CD14-positive monocyte (primary cell): ENCODE data around the gene TBC1D22A. TPM values are rescaled to one million over a fixed set of nuclear protein-coding genes. Genes with fewer than 3 reads are reported as not detected.
A peak's percentile ranks its signal among the peaks of the same experiment; 100 is the strongest.

ENCODE experiments used
- DNase-seq, 3 donors: peaks; one replicate each; pipeline ENCODE4 v3.0.0-alpha.2; 2011 to 2022
- H2AFZ ChIP-seq: 2 replicates; pipeline ENCODE4 v1.6.0; 2012; ENCODE audit warnings: mild to moderate bottlenecking, low read depth, low read length, inconsistent platforms; ENCODE audit not compliant: insufficient read depth, poor library complexity, severe bottlenecking
- H3K27ac ChIP-seq, 2 donors: 1 replicate in 1 of 2; 2 replicates in 1 of 2; pipeline ENCODE4 v1.5.1; 2012 to 2013; ENCODE audit warnings: low read length in 2 of 2, control low read depth in 1 of 2, inconsistent platforms in 1 of 2, low read depth in 1 of 2, mild to moderate bottlenecking in 1 of 2
- H3K27me3 ChIP-seq, 2 donors: one replicate each; pipeline versions ENCODE4 v1.6.0 to v1.6.1; 2011 to 2013; ENCODE audit warnings: low read length in 2 of 2; ENCODE audit not compliant: control insufficient read depth in 2 of 2, insufficient read depth in 2 of 2
- H3K36me3 ChIP-seq, 2 donors: replicated peaks in 1 of 2; 1 replicate in 1 of 2; 2 replicates in 1 of 2; pipeline versions ENCODE4 v1.5.1 to v1.6.1; 2012 to 2013; ENCODE audit warnings: low read length in 2 of 2, control low read depth in 1 of 2, inconsistent platforms in 1 of 2, mild to moderate bottlenecking in 1 of 2; ENCODE audit not compliant: insufficient read depth in 2 of 2, control insufficient read depth in 1 of 2
- H3K4me1 ChIP-seq, 2 donors: 1 replicate in 1 of 2; 2 replicates in 1 of 2; pipeline versions ENCODE4 v1.5.1 to v1.6.1; 2012 to 2013; ENCODE audit warnings: low read length in 2 of 2, control low read depth in 1 of 2, inconsistent platforms in 1 of 2, mild to moderate bottlenecking in 1 of 2, moderate library complexity in 1 of 2; ENCODE audit not compliant: insufficient read depth in 2 of 2, control insufficient read depth in 1 of 2
- H3K4me2 ChIP-seq: replicated peaks from 2 replicates; pipeline ENCODE3; 2012; ENCODE audit warnings: low read length, moderate library complexity, mild to moderate bottlenecking; ENCODE audit not compliant: poor library complexity, severe bottlenecking; ENCODE audit errors: extremely low read depth
- H3K4me3 ChIP-seq, 3 experiments: fragments of 200-600 bp in 1 of 3; sonication (generic) in 1 of 3; replicated peaks in 1 of 3; 1 replicate in 2 of 3; 2 replicates in 1 of 3; pipeline ENCODE4 v1.5.1; 2011 to 2013; ENCODE audit warnings: low read length in 3 of 3, mild to moderate bottlenecking in 3 of 3, control low read depth in 2 of 3, low read depth in 2 of 3, inconsistent platforms in 1 of 3, moderate library complexity in 1 of 3
- H3K79me2 ChIP-seq: 2 replicates; pipeline ENCODE4 v1.6.0; 2012; ENCODE audit warnings: mild to moderate bottlenecking, control low read depth, inconsistent platforms, low read length, moderate library complexity; ENCODE audit not compliant: insufficient read depth
- H3K9ac ChIP-seq: 2 replicates; pipeline ENCODE4 v1.6.0; 2017; ENCODE audit warnings: low read length, mild to moderate bottlenecking; ENCODE audit not compliant: insufficient read depth, poor library complexity, severe bottlenecking
- H3K9me3 ChIP-seq, 2 donors: replicated peaks in 1 of 2; 1 replicate in 1 of 2; 2 replicates in 1 of 2; pipeline versions ENCODE4 v1.5.1 to v1.6.1; 2012 to 2013; ENCODE audit warnings: low read length in 2 of 2, control low read depth in 1 of 2; ENCODE audit not compliant: control insufficient read depth in 1 of 2, insufficient read depth in 1 of 2
- H4K20me1 ChIP-seq: 2 replicates; pipeline ENCODE4 v1.6.0; 2012; ENCODE audit warnings: mild to moderate bottlenecking, low read length, control low read depth, moderate library complexity; ENCODE audit not compliant: insufficient read depth
- H3K27ac Mint-ChIP-seq, 7 donors: one replicate each; pipeline ENCODE4 v1.8.0; 2020; ENCODE audit warnings: mild to moderate bottlenecking in 7 of 7, mixed read lengths in 7 of 7, moderate library complexity in 6 of 7, inconsistent platforms in 2 of 7
- H3K27me3 Mint-ChIP-seq, 3 donors: one replicate each; pipeline ENCODE4 v1.8.0; 2021 to 2022; ENCODE audit warnings: low read depth in 3 of 3, mild to moderate bottlenecking in 3 of 3, mixed read lengths in 3 of 3, moderate library complexity in 3 of 3, inconsistent platforms in 1 of 3
- H3K36me3 Mint-ChIP-seq, 2 donors: one replicate each; pipeline ENCODE4 v1.8.0; 2020; ENCODE audit warnings: mixed read lengths in 2 of 2, inconsistent platforms in 1 of 2, mild to moderate bottlenecking in 1 of 2
- H3K4me1 Mint-ChIP-seq: one replicate; pipeline ENCODE4 v1.8.0; 2020; ENCODE audit warnings: mild to moderate bottlenecking, mixed read lengths
- H3K4me3 Mint-ChIP-seq, 2 donors: one replicate each; pipeline ENCODE4 v1.8.0; 2020; ENCODE audit warnings: mild to moderate bottlenecking in 2 of 2, mixed read lengths in 2 of 2, moderate library complexity in 1 of 2
- H3K9me3 Mint-ChIP-seq, 7 donors: one replicate each; pipeline ENCODE4 v1.8.0; 2020 to 2022; ENCODE audit warnings: mixed read lengths in 7 of 7, mild to moderate bottlenecking in 6 of 7, moderate library complexity in 6 of 7, inconsistent platforms in 2 of 7
- WGBS: methylation state at CpG from one replicate; pipeline ENCODE4 v1.1.5; 2013; ENCODE audit warnings: missing lambda C conversion rate; ENCODE audit not compliant: insufficient coverage; 5-methylcytosine and 5-hydroxymethylcytosine counted together
- intact Hi-C, 2 donors: fragments of 100-400 bp; cut with micrococcal nuclease; formaldehyde crosslinking; loops; one replicate each; pipeline versions ENCODE4 v1.15.0 to v1.15.1; 2023
- polyA plus RNA-seq, 3 donors: library from polyadenylated mRNA; depleted of rRNA in 1 of 3; unstranded in 2 of 3; stranded (reverse) in 1 of 3; fragments of 300-500 nt in 2 of 3; fragments of >200 nt in 1 of 3; fragmentation: Illumina TruSeq in 2 of 3; gene quantifications; 1 replicate in 2 of 3; 2 replicates in 1 of 3; pipeline ENCODE4 v1.2.3, GENCODE V29; 2012 to 2021
- TF ChIP-seq, protein P1 (sequence below): fragments of 200-600 bp; IDR thresholded peaks from one replicate; pipeline ENCODE4 v1.8.0; 2022; ENCODE audit warnings: antibody characterized with exemption, mild to moderate bottlenecking

The TBC1D22A gene
- polyA plus RNA-seq, 3 donors, result 25.9 to 36.2 (median 29.5) TPM

DNA sequence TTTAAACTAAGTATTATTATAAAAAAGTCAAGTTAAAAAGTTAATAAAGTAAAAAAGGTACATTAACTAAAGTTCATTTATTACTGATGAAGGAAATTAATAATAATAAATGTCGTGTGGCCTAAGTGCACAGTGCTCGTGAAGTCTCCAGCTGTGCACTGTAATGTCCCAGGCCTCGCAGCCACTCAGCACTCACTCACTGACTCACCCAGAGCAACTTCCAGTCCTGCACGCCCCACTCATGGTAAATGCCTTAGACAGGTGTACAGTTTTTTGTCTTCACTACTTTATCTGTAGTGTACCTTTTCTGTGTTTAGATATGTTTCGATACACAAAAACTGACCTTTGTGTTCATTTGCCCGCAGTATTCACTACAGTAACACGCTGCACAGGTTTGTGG, 175.5 kb downstream of the TBC1D22A start:
- H4K20me1 ChIP-seq, result peaks cover 45% of the 10 kb centered on the region
- H3K27ac Mint-ChIP-seq, result no peak overlapping the region
- no peak overlapping the region for H2AFZ ChIP-seq

DNA sequence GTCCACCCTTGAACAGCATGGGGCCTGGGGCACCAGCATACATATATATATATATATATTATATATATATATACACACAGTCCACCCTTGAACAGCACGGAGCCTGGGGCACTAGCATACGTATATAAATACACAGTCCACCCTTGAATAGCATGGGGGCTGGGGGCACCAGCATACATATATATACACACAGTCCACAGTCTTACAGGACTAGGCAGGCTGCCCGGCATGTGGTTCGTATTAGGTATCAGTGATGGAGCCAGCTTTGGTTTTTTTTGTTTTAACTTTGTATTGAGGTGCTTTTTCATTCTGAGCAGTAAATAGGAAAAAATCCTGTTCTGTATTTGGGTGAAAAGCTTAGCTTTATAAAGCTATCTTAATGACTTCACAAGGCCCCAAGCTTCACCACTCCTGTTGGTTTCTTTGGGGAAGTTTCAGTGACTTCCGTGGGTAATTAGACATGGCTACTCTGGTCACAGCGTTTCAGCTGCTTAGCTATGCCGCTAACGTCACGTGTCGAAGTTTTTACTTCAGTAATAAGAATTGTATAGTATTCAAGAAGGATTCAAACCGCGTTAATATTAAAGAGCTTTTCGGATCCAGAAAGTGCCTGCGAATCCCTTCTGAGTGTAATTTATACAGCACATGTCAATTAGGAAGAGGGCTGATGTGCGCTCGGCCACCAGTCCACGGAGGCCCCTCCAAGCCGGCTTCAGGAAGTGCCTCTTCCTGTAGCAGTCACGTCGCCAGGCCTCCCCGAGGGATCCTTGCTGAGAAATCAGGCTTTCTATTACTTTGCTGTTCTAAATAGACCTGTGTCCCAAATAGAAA, 179.7 kb downstream of the TBC1D22A start:
- Mint-ChIP-seq H3K9me3 (no peaks in the 10 kb centered on the region), H3K4me1 (peaks cover 22% of the 10 kb centered on the region), H3K27me3 (no peaks in the 10 kb centered on the region), H3K36me3 (peaks cover 26 to 38% of the 10 kb centered on the region in 2 donors), H3K4me3 (peak overlapping the region; percentile 80 to 88), H3K27ac (peak overlapping the region; percentile 92 to 99 (median 95))
- WGBS, result under 1% methylated on average over 14 of the region's 21 CpGs
- H3K9ac ChIP-seq, result peak overlapping the region; percentile 69
- no peaks in the 10 kb centered on the region for H3K27me3 ChIP-seq
- H4K20me1 ChIP-seq, result peaks cover 26% of the 10 kb centered on the region
- peak overlapping the region; percentile 73 for H3K4me2 ChIP-seq
- no peaks in the 10 kb centered on the region for H3K79me2 ChIP-seq
- peak overlapping the region; percentile 47 for H2AFZ ChIP-seq
- peaks cover 19 to 20% of the 10 kb centered on the region in 2 donors for H3K4me1 ChIP-seq
- DNase-seq, result peak; percentile 47 to 67 (median 60)
- TF ChIP-seq, protein P1, sequence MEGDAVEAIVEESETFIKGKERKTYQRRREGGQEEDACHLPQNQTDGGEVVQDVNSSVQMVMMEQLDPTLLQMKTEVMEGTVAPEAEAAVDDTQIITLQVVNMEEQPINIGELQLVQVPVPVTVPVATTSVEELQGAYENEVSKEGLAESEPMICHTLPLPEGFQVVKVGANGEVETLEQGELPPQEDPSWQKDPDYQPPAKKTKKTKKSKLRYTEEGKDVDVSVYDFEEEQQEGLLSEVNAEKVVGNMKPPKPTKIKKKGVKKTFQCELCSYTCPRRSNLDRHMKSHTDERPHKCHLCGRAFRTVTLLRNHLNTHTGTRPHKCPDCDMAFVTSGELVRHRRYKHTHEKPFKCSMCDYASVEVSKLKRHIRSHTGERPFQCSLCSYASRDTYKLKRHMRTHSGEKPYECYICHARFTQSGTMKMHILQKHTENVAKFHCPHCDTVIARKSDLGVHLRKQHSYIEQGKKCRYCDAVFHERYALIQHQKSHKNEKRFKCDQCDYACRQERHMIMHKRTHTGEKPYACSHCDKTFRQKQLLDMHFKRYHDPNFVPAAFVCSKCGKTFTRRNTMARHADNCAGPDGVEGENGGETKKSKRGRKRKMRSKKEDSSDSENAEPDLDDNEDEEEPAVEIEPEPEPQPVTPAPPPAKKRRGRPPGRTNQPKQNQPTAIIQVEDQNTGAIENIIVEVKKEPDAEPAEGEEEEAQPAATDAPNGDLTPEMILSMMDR, result no peak
- H3K27ac ChIP-seq, result peak overlapping the region; percentile 93 to 95
- H3K36me3 ChIP-seq, result peaks cover 12 to 25% of the 10 kb centered on the region in 2 donors
- no peaks in the 10 kb centered on the region for H3K9me3 ChIP-seq
- H3K4me3 ChIP-seq, result peak overlapping the region; percentile 37 to 70 (median 59)
- intact Hi-C loops, result no loop called here

More for the DNA sequence above, 175.5 kb downstream of the TBC1D22A start:
- Histone ChIP-seq H3K79me2 (no peaks in the 10 kb centered on the region), H3K27ac (no peak overlapping the region), H3K4me2 (no peak overlapping the region), H3K4me1 (peaks cover 11 to 20% of the 10 kb centered on the region in 2 donors), H3K27me3 (no peaks in the 10 kb centered on the region), H3K36me3 (peaks cover 6 to 40% of the 10 kb centered on the region in 2 donors), H3K9ac (no peak overlapping the region), H3K4me3 (no peak overlapping the region), H3K9me3 (no peaks in the 10 kb centered on the region)
- Mint-ChIP-seq H3K27me3 (peaks cover 0 to 4% (median 2%) of the 10 kb centered on the region in 3 donors), H3K4me3 (no peak overlapping the region), H3K9me3 (no peaks in the 10 kb centered on the region), H3K36me3 (peaks cover 41 to 52% of the 10 kb centered on the region in 2 donors), H3K4me1 (peaks cover 40% of the 10 kb centered on the region)
- DNase-seq, result no peak
- intact Hi-C loops, result no loop called here
- TF ChIP-seq, protein P1, result no peak
- WGBS, result 88% methylated on average over 2 of the region's 7 CpGs
